ENCODE results near the gene RAB4B. TPM values are rescaled to one million over a fixed set of nuclear protein-coding genes. Genes with fewer than 3 reads are reported as not detected.
A peak's percentile ranks its signal among the peaks of the same experiment; 100 is the strongest.

RAB4B gene
- total RNA-seq, 2 experiments from 2014 or later, result 37.1 to 51.3 TPM

DNA sequence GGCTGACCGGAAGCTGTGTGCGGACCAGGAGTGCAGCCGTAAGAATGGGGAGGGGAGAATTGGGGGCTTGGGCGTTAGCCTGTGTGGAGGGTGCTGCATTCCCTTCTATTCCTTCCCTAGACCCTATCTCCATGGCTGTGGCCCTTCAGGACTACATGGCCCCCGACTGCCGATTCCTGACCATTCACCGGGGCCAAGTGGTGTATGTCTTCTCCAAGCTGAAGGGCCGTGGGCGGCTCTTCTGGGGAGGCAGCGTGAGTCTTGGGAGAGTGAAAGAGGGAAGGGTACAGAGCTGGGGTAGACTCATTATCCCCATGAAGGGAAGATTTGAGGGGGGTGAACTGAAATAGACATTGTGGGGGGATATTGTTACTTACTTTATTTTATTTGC is 2.4 kb upstream of the RAB4B start:
- Histone ChIP-seq H3K4me1 (ENCODE audit: insufficient read depth, low read length, poor library complexity, severe bottlenecking) (peaks cover 37% of the 10 kb centered on the region), H4K20me1 (ENCODE audit: insufficient read depth, low read length) (no peaks in the 10 kb centered on the region), H3K9me2 (ENCODE audit: insufficient read depth, low read length) (no peaks in the 10 kb centered on the region), H3K79me2 (ENCODE audit: insufficient read depth, low read depth, low read length) (peaks cover 6% of the 10 kb centered on the region; the same call in 1 of the 2 replicates), H3K36me3 (ENCODE audit: insufficient read depth, low read length) (peaks cover 10% of the 10 kb centered on the region; the same call in 1 of the 2 replicates), H3K27ac (ENCODE audit: low read depth, low read length, poor library complexity, severe bottlenecking) (no peak overlapping the region), H3K4me2 (ENCODE audit: low read length) (no peak overlapping the region), H2AFZ (ENCODE audit: low read length) (no peak overlapping the region), H3K9me3 (ENCODE audit: low read length) (0 out of 2 replicates have a peak, but pooled peaks cover 8% of the 10 kb centered on the region), H3K4me3 (ENCODE audit: low read depth, low read length, poor library complexity, severe bottlenecking) (no peak overlapping the region)
- CTCF ChIA-PET (ENCODE audit: unreplicated experiment), result no interaction called here
- POLR2A ChIA-PET, result interaction anchor here (1.1 to 3.5 kb wide), 2 partner anchors 23 to 26 kb away, joined by 4 to 29 read pairs; partner anchors contain the start of genes ACTMAP and SNRPA
- BruUV-seq (replicated peaks), result no TSS peak
- TF ChIP-seq EZH2phosphoT487 (IDR thresholded peaks at IDR 0.05; ENCODE audit: borderline replicate concordance, low read depth, low read length) (no peak), CTCF (conservative IDR thresholded peaks at IDR 0.05; ENCODE audit: low read length) (no peak)
- intact Hi-C loops (cut with micrococcal nuclease; ENCODE audit: unreplicated experiment), result loop anchor here (10.0 kb wide), 1 partner anchor 171 kb away; the partner anchor contains the start of gene LTBP4
- no peak for DNase-seq (ENCODE audit: low spot score)

- TF ChIP-seq CTCF (conservative IDR thresholded peaks at IDR 0.05; ENCODE audit: low read length) (no peak), EZH2phosphoT487 (IDR thresholded peaks at IDR 0.05; ENCODE audit: borderline replicate concordance, low read depth, low read length) (no peak)
- Histone ChIP-seq H3K9me3 (ENCODE audit: low read length) (0 out of 2 replicates have a peak, but pooled peaks cover 8% of the 10 kb centered on the region), H4K20me1 (ENCODE audit: insufficient read depth, low read length) (no peaks in the 10 kb centered on the region), H2AFZ (ENCODE audit: low read length) (peak overlapping the region; percentile 0; the same call in 1 of the 2 replicates), H3K4me2 (ENCODE audit: low read length) (peak overlapping the region; percentile 86), H3K4me3 (ENCODE audit: low read depth, low read length, poor library complexity, severe bottlenecking) (peak overlapping the region; percentile 68), H3K27ac (ENCODE audit: low read depth, low read length, poor library complexity, severe bottlenecking) (peak overlapping the region; percentile 95), H3K9me2 (ENCODE audit: insufficient read depth, low read length) (no peaks in the 10 kb centered on the region), H3K79me2 (ENCODE audit: insufficient read depth, low read depth, low read length) (peaks cover 6% of the 10 kb centered on the region; the same call in 1 of the 2 replicates), H3K36me3 (ENCODE audit: insufficient read depth, low read length) (peaks cover 7% of the 10 kb centered on the region; the same call in 1 of the 2 replicates), H3K4me1 (ENCODE audit: insufficient read depth, low read length, poor library complexity, severe bottlenecking) (peaks cover 37% of the 10 kb centered on the region)
- no peak for DNase-seq (ENCODE audit: low spot score)
- POLR2A ChIA-PET, result interaction anchor here (0.5 to 3.5 kb wide), 6 partner anchors 12 to 170 kb away, joined by 4 to 29 read pairs (median 10); partner anchors contain the start of genes ACTMAP, EGLN2 and SNRPA
- CTCF ChIA-PET (ENCODE audit: unreplicated experiment), result no interaction called here
- intact Hi-C loops (cut with micrococcal nuclease; ENCODE audit: unreplicated experiment), result loop anchor here (10.0 kb wide), 1 partner anchor 172 kb away; the partner anchor contains the start of gene LTBP4
- no TSS peak for BruUV-seq (replicated peaks)
Measured at GRCh38 chr19:40776364-40776763, 1.7 kb upstream of the RAB4B start.

Measured in OCI-LY7 (cell line).